SKM-1 treated with dmso at 0.1 percent for 144 hours (cell line): ENCODE results near the gene DLGAP1.

Source experiments
- DNase-seq: peaks from one replicate; lab custom pipeline; 2025; ENCODE audit not compliant: unreplicated experiment; lab: John Stamatoyannopoulos, UW

The DLGAP1 gene

GRCh38 chr18:3526421-3527354 is 928.4 kb downstream of the DLGAP1 start:
- DNase-seq: no peak

- peak; percentile 29 for DNase-seq
Observed at GRCh38 chr18:3525870-3526420, 929.2 kb downstream of the DLGAP1 start.

GRCh38 chr18:3524706-3525105 is 930.4 kb downstream of the DLGAP1 start:
- no peak for DNase-seq

DNA sequence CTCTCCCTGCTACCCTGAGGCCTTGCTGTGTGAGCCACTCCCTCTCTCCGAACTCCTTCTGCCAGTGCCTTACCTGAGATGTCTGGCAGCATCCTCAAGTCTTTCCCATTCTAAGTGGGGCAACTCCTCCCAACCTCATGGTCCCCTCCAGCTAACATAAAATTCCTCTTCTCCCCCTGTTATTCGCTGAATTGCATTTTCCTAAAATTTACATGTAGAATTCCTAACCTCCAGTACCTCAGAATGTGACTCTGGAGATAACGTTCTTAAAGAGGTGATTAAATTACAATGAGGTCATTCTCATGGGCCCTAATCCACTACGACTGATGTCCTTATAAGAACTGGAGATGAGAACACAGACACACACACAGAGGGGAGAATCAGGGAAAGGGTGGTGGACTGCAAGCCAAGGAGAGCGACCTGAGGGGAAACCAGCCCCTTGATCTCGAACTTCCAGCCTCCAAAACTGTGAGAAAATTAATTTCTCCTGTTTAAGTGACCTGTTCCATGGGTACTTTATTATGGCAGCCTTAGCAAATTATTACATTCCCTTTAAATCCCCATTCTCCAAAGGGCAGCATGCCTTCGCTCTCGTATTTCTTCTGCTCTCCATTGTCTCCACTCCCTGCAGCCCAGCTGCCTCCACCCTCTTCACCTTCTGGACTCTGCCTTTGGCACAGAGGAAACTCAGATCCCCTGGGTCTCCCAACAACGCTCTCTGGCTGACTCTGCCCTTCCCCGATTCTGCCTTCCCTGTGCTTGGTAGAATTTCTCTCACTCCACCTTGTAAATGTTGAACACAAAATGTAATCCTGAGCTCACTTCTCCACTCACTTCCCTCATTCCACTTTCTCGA is 934.6 kb downstream of the DLGAP1 start:
- DNase-seq: no peak

DNA sequence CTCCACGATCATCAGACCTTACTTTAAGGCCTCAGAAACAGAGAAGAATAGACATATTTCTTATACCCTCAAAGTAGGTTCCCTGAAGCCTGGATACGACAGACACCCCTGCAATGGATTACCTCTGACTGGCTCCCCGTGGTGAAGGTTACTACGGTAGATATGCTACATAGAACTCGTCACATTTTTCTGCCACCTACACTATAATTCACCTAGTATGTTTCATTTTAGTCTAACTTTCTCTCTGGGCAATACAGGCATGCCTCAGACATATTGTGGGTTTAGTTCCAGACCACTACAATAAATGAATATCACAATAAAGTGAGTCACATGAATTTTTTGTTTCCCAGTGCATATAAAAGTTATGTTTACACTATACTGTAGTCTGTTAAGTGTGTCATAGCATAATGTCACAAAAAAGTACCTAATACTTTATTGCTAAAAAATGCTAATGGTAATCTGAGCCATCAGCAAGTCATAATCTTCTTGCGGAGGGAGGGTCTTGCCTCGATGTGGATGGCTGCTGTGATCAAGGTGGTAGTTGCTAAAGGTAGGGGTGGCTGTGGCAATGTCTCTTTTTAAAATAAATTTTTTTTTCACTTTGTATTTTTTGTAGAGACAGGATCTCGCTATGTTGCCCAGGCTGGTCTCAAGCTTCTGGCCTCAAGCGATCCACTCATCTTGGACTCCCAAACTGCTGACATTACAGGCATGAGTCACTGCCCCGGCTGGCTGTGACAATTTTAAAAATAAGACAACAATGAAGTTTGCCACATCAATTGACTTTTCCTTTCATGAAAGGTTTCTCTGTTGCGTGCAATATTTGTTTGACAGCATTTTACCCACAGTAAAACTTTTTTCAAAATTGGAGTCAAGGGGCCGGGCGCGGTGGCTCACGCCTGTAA is 940.5 kb downstream of the DLGAP1 start:
- no peak for DNase-seq

DNA sequence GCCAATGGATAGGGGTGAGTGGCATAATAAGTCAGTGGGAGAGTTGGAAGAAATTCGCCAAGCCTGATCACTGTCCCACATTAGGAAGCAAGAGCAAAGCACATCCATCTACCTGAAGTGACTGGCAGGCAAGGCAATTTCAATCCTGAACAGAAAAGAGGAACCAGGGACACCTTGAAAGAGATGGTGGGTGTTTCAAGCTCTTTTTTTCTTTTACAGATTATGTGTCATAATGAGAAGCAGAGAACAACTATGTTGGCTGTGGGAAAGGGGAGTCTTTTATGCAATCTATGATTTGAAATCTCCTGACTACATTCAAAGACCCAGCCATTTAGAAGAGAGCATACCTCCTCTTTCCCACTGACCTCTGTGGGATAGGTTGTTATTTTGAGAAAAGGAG is 941.6 kb downstream of the DLGAP1 start:
- DNase-seq: no peak

GRCh38 chr18:3511980-3512379 is 943.1 kb downstream of the DLGAP1 start:
- no peak for DNase-seq

GRCh38 chr18:3510896-3511295 is 944.2 kb downstream of the DLGAP1 start:
- DNase-seq: no peak

- DNase-seq: no peak
Observed at GRCh38 chr18:3510024-3510423, 945.1 kb downstream of the DLGAP1 start.

DNA sequence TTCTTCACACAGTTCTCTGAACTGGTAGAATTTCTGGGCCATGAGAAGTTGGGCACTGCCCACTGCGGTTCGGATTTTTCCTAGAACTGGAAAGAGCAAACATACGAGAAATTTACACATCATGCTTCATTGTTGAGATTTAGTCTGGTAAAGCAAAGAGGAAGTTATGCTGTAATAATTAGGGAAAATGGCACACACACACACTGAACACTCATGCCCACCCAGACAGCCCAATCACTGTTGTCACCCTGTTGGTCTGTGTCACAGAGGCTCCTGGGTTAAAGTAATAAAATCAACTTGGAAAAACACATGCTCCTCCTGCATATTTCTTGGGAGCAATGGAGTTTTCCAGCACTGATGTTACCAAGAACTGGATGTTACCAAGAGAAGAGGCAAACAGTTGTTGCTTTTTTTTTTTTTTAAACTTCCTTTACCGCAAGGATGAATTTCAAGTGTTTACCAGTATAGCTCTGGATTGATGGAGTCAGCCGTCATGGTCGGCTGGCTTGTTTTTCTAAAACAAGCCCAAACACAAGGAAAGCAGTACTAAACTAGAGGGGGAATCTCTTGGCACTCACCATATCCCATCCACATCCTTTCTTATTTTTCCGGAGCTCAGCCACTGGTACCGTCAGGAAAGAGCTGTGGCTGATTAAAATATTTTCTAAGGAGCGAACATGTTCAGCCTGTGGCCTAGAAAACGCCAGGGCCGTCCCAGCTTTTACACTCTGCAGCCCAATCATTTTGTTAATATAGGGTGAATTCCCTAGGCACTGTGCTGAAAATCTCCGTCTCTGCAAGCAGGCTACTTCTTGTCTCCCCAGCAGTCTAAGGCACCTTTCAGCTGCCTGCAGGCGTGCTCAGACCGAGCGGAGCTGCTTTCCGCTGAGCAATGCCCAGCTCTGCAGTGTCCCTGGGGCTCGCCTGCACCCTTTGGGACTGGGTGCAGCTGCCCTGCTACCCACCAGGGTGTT is 946.2 kb downstream of the DLGAP1 start:
- no peak for DNase-seq

GRCh38 chr18:3504637-3505036 is 950.5 kb downstream of the DLGAP1 start:
- no peak for DNase-seq

- DNase-seq: no peak
Observed at GRCh38 chr18:3502650-3503049, 952.5 kb downstream of the DLGAP1 start.

DNA sequence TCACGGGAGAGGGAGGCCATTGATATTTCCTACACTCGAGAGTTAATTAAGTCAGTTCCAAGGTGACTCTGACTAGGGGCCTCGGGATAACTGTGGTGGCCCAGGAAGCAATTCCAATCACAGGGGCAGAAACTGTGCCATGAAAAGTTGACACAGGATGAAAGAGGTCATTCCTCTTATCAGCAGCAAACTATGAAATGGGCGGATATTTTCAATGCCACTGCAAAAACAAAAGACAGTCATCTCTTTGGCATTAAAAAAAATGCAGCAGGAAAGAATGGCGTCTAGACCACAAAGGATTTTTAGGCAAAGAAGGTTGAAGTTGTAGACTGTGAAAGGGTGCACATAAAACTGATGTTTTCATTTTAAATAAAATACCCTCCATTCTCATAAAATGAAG is 955.1 kb downstream of the DLGAP1 start:
- DNase-seq: no peak

GRCh38 chr18:3499501-3499900 is 955.6 kb downstream of the DLGAP1 start:
- no peak for DNase-seq

DNA sequence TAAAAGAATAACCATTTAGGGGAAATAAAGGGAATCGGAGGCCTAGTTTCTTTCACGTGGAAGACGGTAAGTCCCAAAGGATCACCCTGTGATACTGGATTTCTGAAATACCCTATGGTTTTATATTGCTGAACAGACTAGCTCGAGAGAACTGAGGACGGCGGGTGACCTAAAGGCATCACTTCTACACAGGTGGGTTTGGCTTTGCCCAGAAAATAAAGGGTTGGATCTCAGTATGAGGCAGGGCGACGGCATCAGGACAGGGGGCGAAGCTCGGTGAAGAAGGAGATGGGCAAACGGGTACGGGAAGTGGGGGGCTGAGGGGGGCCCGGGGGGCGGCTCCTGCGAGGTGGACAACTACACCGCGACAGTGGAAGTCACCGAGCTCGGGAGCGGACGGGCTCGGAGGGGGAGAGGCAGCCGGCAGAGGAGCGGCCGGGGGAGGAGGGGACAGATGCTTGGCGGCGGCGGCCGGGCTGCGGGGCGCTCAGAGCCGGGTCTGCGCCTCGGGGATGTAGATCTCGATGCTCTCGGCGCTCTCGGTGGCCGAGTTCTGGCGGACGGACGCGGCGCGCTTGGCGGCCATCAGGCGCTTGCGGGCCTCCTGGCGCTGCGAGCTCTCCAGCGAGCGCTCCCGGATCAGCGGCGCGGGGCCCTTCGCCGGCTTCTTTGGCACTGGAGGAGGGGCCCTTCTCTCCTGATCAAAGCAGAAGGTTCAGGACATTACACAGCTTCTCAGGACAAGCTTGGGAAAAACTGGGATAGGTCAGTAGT is 956.2 kb downstream of the DLGAP1 start:
- no peak for DNase-seq

DNA sequence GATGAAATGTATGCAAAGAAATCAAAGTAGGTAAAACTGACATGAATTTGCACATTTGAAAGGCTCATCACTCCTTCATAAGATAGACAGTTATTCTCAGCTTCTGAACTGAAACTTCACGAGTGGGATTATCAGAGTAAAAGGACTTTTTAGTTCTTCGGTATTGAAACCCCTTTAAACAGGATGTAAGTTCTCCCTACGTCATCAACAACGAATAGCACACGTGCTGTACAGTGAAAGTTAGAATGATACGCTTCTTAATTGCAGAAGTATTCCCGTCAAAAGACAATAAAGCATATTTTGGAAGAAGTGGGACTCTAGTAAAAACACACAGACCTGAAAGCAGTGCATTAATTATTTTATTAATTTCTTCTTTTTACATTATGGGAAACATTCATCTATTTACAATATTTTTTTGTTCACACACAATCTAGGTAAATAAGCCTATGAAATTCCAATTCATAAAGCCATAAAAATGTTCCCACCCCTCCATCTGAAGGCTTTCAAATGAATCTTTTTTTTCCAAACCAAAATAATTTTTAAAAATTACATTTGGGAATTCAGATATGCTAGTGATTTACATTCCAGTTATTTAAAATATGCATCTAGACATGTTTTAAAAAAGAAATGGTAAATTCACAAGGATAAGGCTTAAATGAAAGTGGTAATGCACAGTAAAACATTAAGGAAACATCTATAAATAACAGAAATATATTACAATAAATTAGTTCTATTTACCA is 959.2 kb downstream of the DLGAP1 start:
- DNase-seq: no peak

DNA sequence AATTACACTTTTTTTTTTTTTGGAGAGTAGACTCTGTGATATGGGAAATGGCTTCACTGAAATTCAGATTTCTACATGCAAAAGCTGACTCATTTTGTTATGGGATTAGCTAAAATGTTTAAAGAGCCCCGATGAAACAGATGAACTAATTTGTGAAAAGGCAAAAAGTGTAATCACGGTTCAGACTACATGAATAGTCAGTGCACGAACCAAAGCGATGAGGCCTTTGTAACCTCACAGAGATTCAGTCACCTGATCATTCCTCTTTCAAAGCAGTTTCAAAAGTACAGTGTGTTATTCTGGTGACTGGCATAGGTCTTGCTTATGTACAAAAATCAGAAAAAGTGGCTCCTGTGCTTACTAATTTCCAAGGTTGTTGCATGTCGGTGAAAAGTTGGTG is 960.5 kb downstream of the DLGAP1 start:
- DNase-seq: no peak

- no peak for DNase-seq
Observed at GRCh38 chr18:3494245-3494526, 960.9 kb downstream of the DLGAP1 start.
